SJCRH30 (cell line): ENCODE results near the gene TSC1. TPM values are rescaled to one million over a fixed set of nuclear protein-coding genes. Genes with fewer than 3 reads are reported as not detected.
A peak's percentile ranks its signal among the peaks of the same experiment; 100 is the strongest.

Experiments
- DNase-seq, 2 experiments: peaks; one replicate each; pipeline ENCODE4 v3.0.0-alpha.2; 2015 to 2020
- H3K27ac ChIP-seq: fragments of 250-450 bp; sonication (Bioruptor Pico); 2 replicates; pipeline ENCODE4 v1.5.1; 2020; ENCODE audit warnings: mild to moderate bottlenecking, moderate library complexity
- H3K27me3 ChIP-seq: fragments of 250-450 bp; sonication (Bioruptor Pico); 2 replicates; pipeline ENCODE4 v1.5.1; 2020; ENCODE audit warnings: mild to moderate bottlenecking, moderate library complexity
- H3K36me3 ChIP-seq: fragments of 250-450 bp; sonication (Bioruptor Pico); 2 replicates; pipeline ENCODE4 v1.5.1; 2020; ENCODE audit warnings: mild to moderate bottlenecking, moderate library complexity
- H3K4me1 ChIP-seq: fragments of 250-450 bp; sonication (Bioruptor Pico); 2 replicates; pipeline ENCODE4 v1.5.1; 2020; ENCODE audit warnings: mild to moderate bottlenecking, moderate library complexity
- H3K4me3 ChIP-seq: fragments of 250-450 bp; sonication (Bioruptor Pico); 2 replicates; pipeline ENCODE4 v1.5.1; 2020; ENCODE audit warnings: mild to moderate bottlenecking, moderate library complexity
- H3K9me3 ChIP-seq: fragments of 250-450 bp; sonication (Bioruptor Pico); replicated peaks from 2 replicates; pipeline ENCODE4 v1.5.1; 2020; ENCODE audit warnings: mild to moderate bottlenecking, moderate library complexity
- total RNA-seq: library from RNA; depleted of rRNA; stranded (reverse); fragments of >200 nt; shearing (Covaris generic); gene quantifications from 2 replicates; pipeline ENCODE4 v1.2.3, GENCODE V29; 2014

Gene TSC1
- total RNA-seq, 1 experiment from 2014 or later, result 44.5 TPM

- no peaks in the 10 kb centered on the region for H3K9me3 ChIP-seq
These were observed 16.6 kb upstream of the TSC1 start for GRCh38 chr9:132961002-132961401.

DNA sequence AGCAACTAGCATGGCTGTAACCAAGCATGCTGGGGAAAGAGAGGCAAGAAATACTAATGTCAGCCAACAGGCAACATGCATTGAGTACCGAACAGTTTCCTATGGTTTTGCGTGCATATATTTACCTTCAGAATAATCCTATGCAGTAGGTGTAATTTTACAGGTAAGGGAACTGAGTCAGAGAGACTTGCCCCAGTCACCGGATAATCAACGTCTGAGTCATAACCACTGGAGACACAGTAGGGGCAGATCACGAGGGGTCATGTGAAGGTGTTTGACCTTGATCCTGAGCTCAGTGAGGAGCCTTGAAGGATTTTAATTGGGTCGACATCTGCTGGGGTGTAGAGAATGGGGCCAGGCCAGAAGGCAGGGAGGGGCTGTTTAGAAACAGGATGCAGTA lies 13.4 kb upstream of the TSC1 start:
- H3K27me3 ChIP-seq, result no peaks in the 10 kb centered on the region
- no peaks in the 10 kb centered on the region for H3K9me3 ChIP-seq
- no peak overlapping the region for H3K4me3 ChIP-seq
- no peak for DNase-seq
- H3K27ac ChIP-seq, result no peak overlapping the region
- H3K36me3 ChIP-seq, result no peaks in the 10 kb centered on the region
- no peaks in the 10 kb centered on the region; the same call in 1 of the 2 replicates for H3K4me1 ChIP-seq

More at GRCh38 chr9:132961002-132961401, 16.6 kb upstream of the TSC1 start:
- H3K4me1 ChIP-seq, result no peaks in the 10 kb centered on the region; the same call in 1 of the 2 replicates
- no peak overlapping the region for H3K27ac ChIP-seq
- no peak overlapping the region for H3K4me3 ChIP-seq
- no peaks in the 10 kb centered on the region for H3K36me3 ChIP-seq
- DNase-seq, result no peak
- peaks cover 10% of the 10 kb centered on the region; the same call in 1 of the 2 replicates for H3K27me3 ChIP-seq

- no peak overlapping the region for H3K27ac ChIP-seq
- DNase-seq, result peak in 1 of 2 experiments; percentile 30
- H3K9me3 ChIP-seq, result no peaks in the 10 kb centered on the region
- no peaks in the 10 kb centered on the region for H3K27me3 ChIP-seq
- H3K36me3 ChIP-seq, result no peaks in the 10 kb centered on the region
- no peaks in the 10 kb centered on the region; the same call in 1 of the 2 replicates for H3K4me1 ChIP-seq
- H3K4me3 ChIP-seq, result no peak overlapping the region
These were observed 11.4 kb upstream of the TSC1 start for GRCh38 chr9:132955768-132956167.

- no peak overlapping the region for H3K4me3 ChIP-seq
- no peak overlapping the region for H3K27ac ChIP-seq
- no peak for DNase-seq
- no peaks in the 10 kb centered on the region for H3K9me3 ChIP-seq
- no peaks in the 10 kb centered on the region for H3K36me3 ChIP-seq
- no peaks in the 10 kb centered on the region; the same call in 1 of the 2 replicates for H3K4me1 ChIP-seq
- H3K27me3 ChIP-seq, result no peaks in the 10 kb centered on the region
These were observed 10.7 kb upstream of the TSC1 start for GRCh38 chr9:132955123-132955522.

GRCh38 chr9:132949709-132950108 lies 5.3 kb upstream of the TSC1 start:
- DNase-seq, result no peak
- Histone ChIP-seq H3K9me3 (no peaks in the 10 kb centered on the region), H3K27ac (no peak overlapping the region)

DNA sequence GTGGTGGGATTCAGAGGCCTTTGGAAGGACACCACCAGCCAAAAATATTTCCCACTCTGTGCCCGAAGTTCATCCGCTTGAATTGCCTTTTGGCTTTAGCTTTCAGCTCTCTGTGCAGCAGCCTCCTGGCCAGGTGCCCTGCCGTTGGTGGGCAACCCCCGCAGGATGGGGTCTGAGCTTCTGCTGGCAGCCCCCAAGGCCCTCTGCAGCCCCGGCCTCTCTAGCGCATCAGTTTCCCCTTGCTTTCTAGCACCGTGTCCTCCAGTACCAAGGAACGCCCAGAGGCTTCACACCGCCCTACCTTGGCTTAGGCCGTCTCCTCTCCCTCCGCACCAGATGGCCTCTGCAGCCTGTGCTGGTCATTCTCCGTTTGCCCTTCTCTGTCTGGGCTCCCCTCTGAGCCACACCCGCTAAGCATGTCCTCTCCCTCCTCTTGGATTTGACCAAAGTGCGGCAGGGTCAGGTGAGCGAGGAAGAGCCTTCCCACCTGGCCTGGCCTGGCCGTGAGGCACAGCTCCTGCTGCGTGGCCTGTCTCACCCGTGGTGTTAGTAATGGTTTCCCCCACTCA lies 4.2 kb upstream of the TSC1 start:
- peaks cover 27% of the 10 kb centered on the region for H3K4me1 ChIP-seq
- H3K27me3 ChIP-seq, result no peaks in the 10 kb centered on the region
- peak overlapping the region; percentile 14; the same call in 1 of the 2 replicates for H3K27ac ChIP-seq
- no peak for DNase-seq
- no peaks in the 10 kb centered on the region for H3K9me3 ChIP-seq
- no peaks in the 10 kb centered on the region for H3K36me3 ChIP-seq
- no peak overlapping the region for H3K4me3 ChIP-seq

More at GRCh38 chr9:132949709-132950108, 5.3 kb upstream of the TSC1 start:
- Histone ChIP-seq H3K4me3 (no peak overlapping the region), H3K27me3 (no peaks in the 10 kb centered on the region), H3K4me1 (peaks cover 27% of the 10 kb centered on the region), H3K36me3 (no peaks in the 10 kb centered on the region)

DNA sequence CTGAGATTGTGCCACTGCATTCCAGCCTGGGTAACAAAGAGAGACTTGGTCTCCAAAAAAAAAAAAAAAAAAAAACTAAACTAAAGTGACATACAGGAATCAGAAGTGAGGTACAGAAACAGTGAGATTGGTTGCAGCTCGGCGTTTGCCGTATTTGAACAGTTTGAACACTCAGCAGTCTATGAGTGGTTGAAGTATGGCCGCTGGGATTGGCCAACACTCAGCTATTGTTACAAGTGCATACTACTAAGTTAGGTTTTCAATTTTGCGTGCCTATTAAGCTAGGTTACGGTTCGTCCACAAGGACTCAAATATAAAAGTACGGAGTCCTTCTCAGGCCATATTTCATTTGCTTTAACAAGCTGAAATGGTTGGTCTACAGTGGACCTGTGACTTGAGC lies 3.3 kb upstream of the TSC1 start:
- peak overlapping the region; percentile 100 for H3K27ac ChIP-seq
- H3K9me3 ChIP-seq, result no peaks in the 10 kb centered on the region
- DNase-seq, result peak in 1 of 2 experiments; percentile 40
- no peaks in the 10 kb centered on the region for H3K27me3 ChIP-seq
- H3K36me3 ChIP-seq, result no peaks in the 10 kb centered on the region
- no peak overlapping the region for H3K4me3 ChIP-seq
- H3K4me1 ChIP-seq, result peaks cover 27% of the 10 kb centered on the region

DNA sequence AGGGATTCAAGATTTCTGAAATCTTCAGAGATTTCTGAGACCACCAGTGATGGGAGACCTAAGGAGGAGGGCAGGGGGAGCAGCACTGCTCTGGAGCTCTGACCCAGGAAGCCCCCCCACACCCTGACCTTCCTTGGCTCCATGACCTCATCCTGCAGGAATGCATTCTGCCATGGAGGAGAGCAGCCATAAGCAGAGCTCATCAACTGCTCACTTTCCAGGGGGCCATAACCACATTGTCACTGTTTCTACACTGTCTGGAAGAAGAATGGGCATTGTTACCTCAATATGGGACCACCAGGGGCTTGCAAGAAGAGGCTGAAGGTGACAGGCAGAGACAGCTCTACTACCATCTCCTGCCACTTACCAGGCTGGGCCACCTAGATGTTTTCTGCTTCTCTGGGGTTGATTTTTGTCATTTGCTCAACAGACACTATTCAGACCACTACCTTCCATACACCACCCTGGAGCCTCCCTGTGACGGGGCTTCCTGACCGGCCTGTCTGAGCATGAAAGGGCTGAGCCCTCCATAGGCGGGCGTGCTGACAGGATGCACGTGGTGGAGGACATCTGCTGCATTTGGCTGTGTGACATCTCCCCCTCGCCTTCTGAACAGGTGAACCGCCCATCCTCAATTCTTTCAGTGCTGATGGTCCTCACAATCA lies 2.3 kb upstream of the TSC1 start:
- H3K27ac ChIP-seq, result peak overlapping the region; percentile 100

GRCh38 chr9:132946211-132946610 lies 1.8 kb upstream of the TSC1 start:
- Histone ChIP-seq H3K4me1 (peaks cover 27% of the 10 kb centered on the region), H3K27ac (peak overlapping the region; percentile 100), H3K4me3 (no peak overlapping the region), H3K27me3 (no peaks in the 10 kb centered on the region), H3K36me3 (no peaks in the 10 kb centered on the region), H3K9me3 (no peaks in the 10 kb centered on the region)
- peak; percentile 67 to 74 for DNase-seq

More for the DNA sequence above, 2.3 kb upstream of the TSC1 start:
- Histone ChIP-seq H3K4me3 (no peak overlapping the region), H3K36me3 (no peaks in the 10 kb centered on the region), H3K4me1 (peaks cover 27% of the 10 kb centered on the region), H3K9me3 (no peaks in the 10 kb centered on the region), H3K27me3 (no peaks in the 10 kb centered on the region)
- DNase-seq, result peak; percentile 84 to 86

DNA sequence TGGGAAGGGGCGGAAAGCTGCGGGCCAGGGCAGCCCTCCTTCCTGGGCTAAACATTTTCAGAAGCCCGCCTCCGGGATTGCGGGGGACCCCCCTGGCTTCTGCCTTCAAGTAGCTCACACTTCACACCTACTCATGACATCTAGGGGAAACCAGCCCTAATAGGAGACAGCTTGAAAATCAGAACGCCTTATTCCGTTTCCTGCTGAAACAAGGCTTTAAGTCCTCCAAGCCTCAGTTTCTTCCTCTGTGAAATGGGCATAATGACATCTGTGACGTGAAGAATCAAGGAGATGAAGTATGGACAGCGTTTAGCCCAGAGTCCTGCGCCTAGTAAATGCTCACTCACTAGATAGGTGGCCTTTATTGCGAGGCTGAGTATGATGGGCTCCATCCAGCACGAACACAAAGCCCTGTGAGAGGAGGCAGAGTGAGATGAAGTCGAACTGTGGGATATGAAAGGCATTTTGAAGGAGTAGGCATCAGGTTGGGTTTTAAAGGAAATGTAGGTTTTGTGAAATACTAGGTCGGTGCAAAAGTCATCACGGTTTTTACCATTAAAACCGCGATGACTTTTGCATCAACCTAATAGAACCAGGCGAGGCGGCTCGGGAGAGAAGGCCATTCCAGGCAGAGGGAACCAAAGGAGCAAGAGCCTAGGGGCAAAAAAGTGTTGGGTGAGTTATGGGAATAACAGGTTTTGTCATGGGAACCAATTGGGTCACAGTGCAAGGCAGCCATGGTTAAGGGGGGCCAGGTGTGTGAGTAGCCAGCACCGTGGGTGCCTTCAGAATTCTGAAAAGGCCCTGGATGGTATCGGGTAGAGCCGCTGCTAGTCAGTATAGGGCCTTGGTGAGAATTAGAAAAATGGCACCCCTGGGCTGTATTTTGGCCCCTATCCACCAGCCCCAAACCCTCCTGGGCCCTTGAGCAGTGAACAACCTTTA lies 1.0 kb upstream of the TSC1 start:
- no peaks in the 10 kb centered on the region for H3K9me3 ChIP-seq
- H3K4me3 ChIP-seq, result peak overlapping the region; percentile 95
- DNase-seq, result peak in 1 of 2 experiments; percentile 24
- no peaks in the 10 kb centered on the region for H3K27me3 ChIP-seq
- peaks cover 27% of the 10 kb centered on the region for H3K4me1 ChIP-seq
- peak overlapping the region; percentile 100 for H3K27ac ChIP-seq
- no peaks in the 10 kb centered on the region for H3K36me3 ChIP-seq

GRCh38 chr9:132943651-132944293 lies 644 bp downstream of the TSC1 start:
- peak overlapping the region; percentile 100 for H3K27ac ChIP-seq
- peak in 1 of 2 experiments; percentile 14 for DNase-seq
- H3K9me3 ChIP-seq, result no peaks in the 10 kb centered on the region
- peaks cover 27% of the 10 kb centered on the region for H3K4me1 ChIP-seq
- peak overlapping the region; percentile 95 for H3K4me3 ChIP-seq
- no peaks in the 10 kb centered on the region for H3K36me3 ChIP-seq
- no peaks in the 10 kb centered on the region for H3K27me3 ChIP-seq

GRCh38 chr9:132942541-132943182 lies 1.8 kb downstream of the TSC1 start:
- Histone ChIP-seq H3K4me3 (no peak overlapping the region), H3K27me3 (no peaks in the 10 kb centered on the region), H3K4me1 (peaks cover 22% of the 10 kb centered on the region), H3K27ac (no peak overlapping the region), H3K9me3 (no peaks in the 10 kb centered on the region), H3K36me3 (0 out of 2 replicates have a peak, but pooled peaks cover 2% of the 10 kb centered on the region)
- no peak for DNase-seq

DNA sequence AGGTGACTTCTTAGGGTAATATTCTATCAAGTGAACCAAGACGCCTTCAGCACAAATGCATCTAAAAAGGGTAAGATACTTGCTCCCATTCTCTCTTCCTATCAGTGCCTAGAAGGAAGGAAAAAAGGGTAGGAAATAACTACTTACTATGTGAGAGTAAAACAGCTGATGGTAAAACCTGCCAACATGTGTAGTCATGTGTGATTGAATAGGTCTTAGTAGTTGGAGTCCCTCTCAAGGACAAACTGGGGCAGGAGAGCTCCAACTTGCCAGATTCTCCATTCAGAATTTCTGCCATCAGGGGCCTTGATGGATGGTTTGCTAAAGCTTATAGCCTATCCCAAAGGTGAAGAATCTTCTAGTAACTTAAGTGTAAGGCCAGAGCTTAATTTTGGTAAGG lies 5.2 kb downstream of the TSC1 start:
- 0 out of 2 replicates have a peak, but pooled peaks cover 2% of the 10 kb centered on the region for H3K36me3 ChIP-seq
- no peak for DNase-seq
- no peak overlapping the region for H3K27ac ChIP-seq
- H3K4me3 ChIP-seq, result no peak overlapping the region
- peaks cover 17% of the 10 kb centered on the region for H3K4me1 ChIP-seq
- H3K27me3 ChIP-seq, result no peaks in the 10 kb centered on the region
- no peaks in the 10 kb centered on the region for H3K9me3 ChIP-seq

GRCh38 chr9:132937463-132937901 lies 6.9 kb downstream of the TSC1 start:
- H3K9me3 ChIP-seq, result no peaks in the 10 kb centered on the region
- H3K4me1 ChIP-seq, result peaks cover 17% of the 10 kb centered on the region
- H3K36me3 ChIP-seq, result 0 out of 2 replicates have a peak, but pooled peaks cover 2% of the 10 kb centered on the region
- H3K27me3 ChIP-seq, result no peaks in the 10 kb centered on the region
- H3K27ac ChIP-seq, result no peak overlapping the region
- H3K4me3 ChIP-seq, result no peak overlapping the region
- no peak for DNase-seq
